HepG2 (cell line): ENCODE results near the gene BCCIP. TPM values are rescaled to one million over a fixed set of nuclear protein-coding genes. Genes with fewer than 3 reads are reported as not detected.

Source experiments
- ATAC-seq: fragments of 200-7000 bp; cut with Tn5 transposase; 3 replicates; pipeline ENCODE4 v1.9.1; 2020; ENCODE audit warnings: mild to moderate bottlenecking, moderate library complexity
- BruUV-seq: library from RNA; stranded (reverse); fragments of 400-500 nt; replicated peaks from 2 replicates; lab custom pipeline; 2021; lab: Mats Ljungman, UMichigan
- CTCF ChIA-PET: fragments of 300-600 bp; formaldehyde crosslinking; extraction: SDS; loops from one replicate; lab custom pipeline; 2021; ENCODE audit warnings: low total read pairs, inconsistent platforms, low intra/inter-chr PET ratio; lab: Yijun Ruan, JAX
- POLR2A ChIA-PET: fragments of 350-600 bp; sonication (Branson Sonifier 250); formaldehyde crosslinking; loops from one replicate; lab custom pipeline; 2020; ENCODE audit warnings: antibody characterized with exemption, inconsistent platforms; lab: Yijun Ruan, JAX
- DNase-seq: peaks from one replicate; pipeline ENCODE4 v3.0.0-alpha.2; 2015; ENCODE audit warnings: low spot score
- FAIRE-seq: peaks from 3 replicates; lab custom pipeline; 2011; peaks lifted over from hg19 to GRCh38; lab: Jason Lieb, UNC
- H2AFZ ChIP-seq: one replicate; pipeline ENCODE4 v1.6.1; 2011; ENCODE audit warnings: low read length, inconsistent platforms
- H3K27ac ChIP-seq: fragments of 300-600 bp; 3 replicates; pipeline ENCODE4 v1.8.0; 2011; ENCODE audit warnings: mixed run types, mild to moderate bottlenecking, mixed read lengths, low read length, inconsistent platforms; ENCODE audit not compliant: insufficient read depth; ENCODE audit errors: extremely low read length
- H3K27me3 ChIP-seq, 2 experiments: fragments of 200-600 bp in 1 of 2; 2 replicates in 1 of 2; 3 replicates in 1 of 2; pipeline versions ENCODE4 v1.6.0 to v1.8.0; 2011; ENCODE audit warnings: low read length in 2 of 2, mild to moderate bottlenecking in 2 of 2, moderate library complexity in 2 of 2, inconsistent platforms in 1 of 2; ENCODE audit not compliant: insufficient read depth in 2 of 2, control insufficient read depth in 1 of 2
- H3K36me3 ChIP-seq, 2 experiments: fragments of 200-600 bp in 1 of 2; replicated peaks in 1 of 2; 2 replicates in 1 of 2; 3 replicates in 1 of 2; pipeline versions ENCODE4 v1.5.1 to v1.8.0; 2011; ENCODE audit warnings: low read length in 2 of 2, inconsistent platforms in 1 of 2; ENCODE audit not compliant: insufficient read depth in 2 of 2, control insufficient read depth in 1 of 2
- H3K4me1 ChIP-seq: 2 replicates; pipeline ENCODE4 v1.5.1; 2012; ENCODE audit warnings: low read length, inconsistent platforms; ENCODE audit not compliant: insufficient read depth
- H3K4me2 ChIP-seq: 2 replicates; pipeline ENCODE4 v1.6.0; 2011; ENCODE audit warnings: low read depth, low read length, inconsistent platforms
- H3K4me3 ChIP-seq, 3 experiments: fragments of 200-600 bp in 1 of 3; sonication (generic), shearing (Covaris generic) in 1 of 3; replicated peaks in 1 of 3; 2 replicates each; pipeline ENCODE4 v1.5.1; 2011 to 2016; ENCODE audit warnings: low read length in 3 of 3, inconsistent platforms in 2 of 3, low read depth in 2 of 3, mild to moderate bottlenecking in 2 of 3, control low read depth in 1 of 3, mixed read lengths in 1 of 3; ENCODE audit not compliant: insufficient read depth in 1 of 3
- H3K79me2 ChIP-seq: one replicate; pipeline ENCODE4 v1.6.1; 2011; ENCODE audit warnings: low read length, inconsistent platforms; ENCODE audit not compliant: insufficient read depth
- H3K9ac ChIP-seq: 2 replicates; pipeline ENCODE4 v1.6.0; 2011; ENCODE audit warnings: mild to moderate bottlenecking, low read depth, low read length, inconsistent platforms; ENCODE audit not compliant: insufficient read depth
- H3K9me3 ChIP-seq: 2 replicates; pipeline ENCODE4 v1.5.1; 2012; ENCODE audit warnings: mild to moderate bottlenecking, low read length
- H4K20me1 ChIP-seq: 2 replicates; pipeline ENCODE4 v1.6.0; 2011; ENCODE audit warnings: inconsistent platforms, mild to moderate bottlenecking, low read length, moderate library complexity; ENCODE audit not compliant: insufficient read depth
- FOXM1 ChIP-seq: sonication (generic); formaldehyde crosslinking; IDR thresholded peaks from 2 replicates; pipeline ENCODE4 v1.5.0; 2020; ENCODE audit warnings: missing genetic modification reagents
- HOXA3 ChIP-seq: sonication (generic); formaldehyde crosslinking; IDR thresholded peaks from 2 replicates; pipeline ENCODE4 v1.5.0; 2020; ENCODE audit warnings: missing genetic modification reagents
- ISX ChIP-seq: sonication (generic); formaldehyde crosslinking; conservative IDR thresholded peaks from 2 replicates; pipeline ENCODE4 v1.5.0; 2020; ENCODE audit warnings: missing genetic modification reagents
- KDM3A ChIP-seq: IDR thresholded peaks from 2 replicates; pipeline ENCODE4 v1.6.1; 2018; ENCODE audit warnings: low read depth, missing compliant biosample characterization
- MEIS2 ChIP-seq: sonication (generic); formaldehyde crosslinking; IDR thresholded peaks from 2 replicates; pipeline ENCODE4 v1.9.0; 2021; ENCODE audit warnings: mild to moderate bottlenecking, missing genetic modification reagents
- PBX2 ChIP-seq: IDR thresholded peaks from 2 replicates; pipeline ENCODE4 v1.6.1; 2016; ENCODE audit warnings: control low read depth
- PRMT3 ChIP-seq: sonication (generic); formaldehyde crosslinking; IDR thresholded peaks from 2 replicates; pipeline ENCODE4 v1.8.1; 2022; ENCODE audit warnings: low read depth, mild to moderate bottlenecking, moderate library complexity, missing genetic modification reagents, borderline replicate concordance
- RAD51 ChIP-seq: fragments of 450-650 bp; IDR thresholded peaks from 2 replicates; pipeline ENCODE4 v1.6.1; 2016; ENCODE audit warnings: borderline replicate concordance
- RBM22 ChIP-seq: fragments of 200-400 bp; formaldehyde crosslinking; optimal IDR thresholded peaks from 2 replicates; pipeline ENCODE3; 2017; ENCODE audit warnings: mild to moderate bottlenecking, low read length, moderate library complexity
- REL ChIP-seq: sonication (generic); formaldehyde crosslinking; conservative IDR thresholded peaks from 2 replicates; pipeline ENCODE4 v1.8.0; 2022; ENCODE audit warnings: mild to moderate bottlenecking, missing genetic modification reagents, moderate library complexity
- RFX1 ChIP-seq: fragments of 450-650 bp; IDR thresholded peaks from 2 replicates; pipeline ENCODE4 v1.6.1; 2017
- TAF15 ChIP-seq: fragments of 200-400 bp; formaldehyde crosslinking; IDR thresholded peaks from one replicate; pipeline ENCODE4 v1.6.1; 2018; ENCODE audit warnings: mild to moderate bottlenecking, low read depth, low read length; ENCODE audit not compliant: poor library complexity, severe bottlenecking
- XBP1 ChIP-seq: sonication (generic); formaldehyde crosslinking; IDR thresholded peaks from 2 replicates; pipeline ENCODE4 v1.5.0; 2020; ENCODE audit warnings: missing genetic modification reagents
- ZKSCAN1 ChIP-seq: fragments of 150-350 bp; IDR thresholded peaks from 2 replicates; pipeline ENCODE4 v1.6.1; 2014; ENCODE audit warnings: low read length
- ZNF101 ChIP-seq: sonication (generic); formaldehyde crosslinking; IDR thresholded peaks from 2 replicates; pipeline ENCODE4 v1.4.0; 2020; ENCODE audit warnings: mild to moderate bottlenecking, low read depth, missing genetic modification reagents, borderline replicate concordance
- ZNF136 ChIP-seq: sonication (generic); formaldehyde crosslinking; IDR thresholded peaks from 2 replicates; pipeline ENCODE4 v1.8.1; 2022; ENCODE audit warnings: low read depth, mild to moderate bottlenecking, moderate library complexity, missing genetic modification reagents
- ZNF224 ChIP-seq: sonication (generic); formaldehyde crosslinking; IDR thresholded peaks from 2 replicates; pipeline ENCODE4 v1.5.0; 2020; ENCODE audit warnings: mild to moderate bottlenecking, missing genetic modification reagents
- ZNF280D ChIP-seq: sonication (generic); formaldehyde crosslinking; IDR thresholded peaks from 2 replicates; pipeline ENCODE4 v1.5.1; 2020; ENCODE audit warnings: mild to moderate bottlenecking, missing genetic modification reagents
- ZNF292 ChIP-seq: sonication (generic); formaldehyde crosslinking; IDR thresholded peaks from 2 replicates; pipeline ENCODE4 v1.8.1; 2022; ENCODE audit warnings: mild to moderate bottlenecking, low read depth, missing genetic modification reagents, borderline replicate concordance
- WGBS: methylation state at CpG from one replicate; pipeline ENCODE4 v1.1.6; 2017; ENCODE audit warnings: low lambda C conversion rate; 5-methylcytosine and 5-hydroxymethylcytosine counted together
- in situ Hi-C: cut with HindIII; loops from 2 replicates; pipeline ENCODE4 v1.10.0; 2017; ENCODE audit warnings: low pct_unique_long_range_greater_than_20kb; ENCODE audit not compliant: extremely low pct_ligation_motif_present
- intact Hi-C: fragments of 100-400 bp; cut with micrococcal nuclease; formaldehyde crosslinking; loops from one replicate; pipeline ENCODE4 v1.10.0; 2022; ENCODE audit not compliant: unreplicated experiment
- polyA plus RNA-seq, 8 experiments: library from polyadenylated mRNA; depleted of rRNA in 3 of 8; stranded (reverse) in 7 of 8; unstranded in 1 of 8; fragments of >200 nt; fragmentation: Illumina TruSeq in 4 of 8; extraction: Trizol in 4 of 8; gene quantifications; 2 replicates each; pipeline versions ENCODE4 v1.2.1 to v1.2.3, GENCODE V29; 2011 to 2016; ENCODE audit warnings: low read depth in 4 of 8, missing spikeins in 1 of 8, mixed read lengths in 1 of 8; ENCODE audit not compliant: insufficient read depth in 1 of 8
- total RNA-seq, 5 experiments: library from RNA; depleted of rRNA; stranded (reverse); fragments of >200 nt; fragmentation: Illumina TruSeq; extraction: Trizol; gene quantifications; 2 replicates each; pipeline ENCODE4 v1.2.3, GENCODE V29; 2016; ENCODE audit warnings: low read depth in 1 of 5

BCCIP gene
- total and polyA plus RNA-seq, 2 of the 13 experiments (the other 11 are each of a cell fraction or from before 2014, with no cell fraction given): 37.0 to 132 TPM

GRCh38 chr10:125850766-125851731 lies 27.7 kb downstream of the BCCIP start:
- no peaks in the 10 kb centered on the region for H3K27me3 ChIP-seq
- H3K27ac ChIP-seq: no peak overlapping the region
- H3K9ac ChIP-seq: no peak overlapping the region
- H2AFZ ChIP-seq: no peak overlapping the region
- H3K4me2 ChIP-seq: no peak overlapping the region
- 100% methylated on average over 2 of the region's 2 CpGs for WGBS
- in situ Hi-C loops: no loop called here
- DNase-seq (no peak), FAIRE-seq (no peak), ATAC-seq (no peak)
- H3K4me3 ChIP-seq: no peak overlapping the region
- H3K4me1 ChIP-seq: peaks cover 16% of the 10 kb centered on the region
- no peaks in the 10 kb centered on the region for H3K9me3 ChIP-seq
- intact Hi-C loops: no loop called here
- no peaks in the 10 kb centered on the region for H4K20me1 ChIP-seq
- no peaks in the 10 kb centered on the region for H3K79me2 ChIP-seq
- BruUV-seq: no TSS peak
- CTCF ChIA-PET: no interaction called here
- POLR2A ChIA-PET: no interaction called here
- TF ChIP-seq PBX2 (no peak), ZNF101 (CRISPR knock-in tag) (no peak), FOXM1 (CRISPR knock-in tag) (no peak), ZNF136 (CRISPR knock-in tag) (no peak), ZNF292 (CRISPR knock-in tag) (no peak), HOXA3 (CRISPR knock-in tag) (no peak), ZNF224 (CRISPR knock-in tag) (no peak), RBM22 (no peak), PRMT3 (CRISPR knock-in tag) (no peak), MEIS2 (CRISPR knock-in tag) (no peak), ZNF280D (CRISPR knock-in tag) (no peak), REL (no peak), ZKSCAN1 (no peak), XBP1 (CRISPR knock-in tag) (no peak), TAF15 (no peak), RFX1 (no peak), ISX (no peak), KDM3A (CRISPR knock-in tag) (no peak), RAD51 (no peak)
- H3K36me3 ChIP-seq: peaks cover 8 to 11% of the 10 kb centered on the region in 2 experiments
